OCI-LY3 (cell line): ENCODE data around the gene TBC1D8.

Experiments
- H2AFZ ChIP-seq: fragments of 200-600, 300-600 bp; shearing (Covaris generic); 2 replicates; pipeline ENCODE4 v1.6.0; 2014; ENCODE audit warnings: antibody characterized with exemption, low read depth, low read length
- H3K27ac ChIP-seq: fragments of 200-600, 300-600 bp; sonication (generic); 2 replicates; pipeline ENCODE4 v1.5.1; 2014; ENCODE audit warnings: mild to moderate bottlenecking, low read length, moderate library complexity, mixed read lengths
- H3K27me3 ChIP-seq: fragments of 200-600, 300-600 bp; sonication (generic); 2 replicates; pipeline ENCODE4 v1.6.1; 2014; ENCODE audit warnings: low read depth, low read length, mixed read lengths
- H3K36me3 ChIP-seq: fragments of 200-600, 300-600 bp; sonication (generic); replicated peaks from 2 replicates; pipeline ENCODE3; 2014; ENCODE audit warnings: low read depth, low read length, mixed read lengths
- H3K4me1 ChIP-seq: fragments of 300-600, 200-600 bp; sonication (generic); 2 replicates; pipeline ENCODE4 v1.6.1; 2014; ENCODE audit warnings: low read length, mixed read lengths
- H3K4me2 ChIP-seq: fragments of 200-600, 300-600 bp; sonication (generic); 2 replicates; pipeline ENCODE4 v1.6.1; 2014; ENCODE audit warnings: low read length, mixed read lengths
- H3K4me3 ChIP-seq: fragments of 300-600, 200-600 bp; sonication (generic); 2 replicates; pipeline ENCODE4 v1.5.1; 2014; ENCODE audit warnings: antibody characterized with exemption, mild to moderate bottlenecking, low read length, moderate library complexity
- H3K79me2 ChIP-seq: fragments of 300-600, 200-600 bp; shearing (Covaris generic); 2 replicates; pipeline ENCODE4 v1.6.1; 2014; ENCODE audit warnings: mild to moderate bottlenecking, low read length, mixed read lengths
- H3K9ac ChIP-seq: fragments of 300-600, 200-600 bp; shearing (Covaris generic); 2 replicates; pipeline ENCODE4 v1.6.0; 2014; ENCODE audit warnings: mild to moderate bottlenecking, low read length, moderate library complexity
- H3K9me3 ChIP-seq: fragments of 200-600, 300-600 bp; shearing (Covaris generic); 2 replicates; pipeline ENCODE4 v1.6.1; 2014; ENCODE audit warnings: low read length, mixed read lengths; ENCODE audit not compliant: insufficient read depth
- H4K20me1 ChIP-seq: fragments of 200-600, 300-600 bp; sonication (generic); 2 replicates; pipeline ENCODE4 v1.6.1; 2016; ENCODE audit warnings: low read length, mixed read lengths; ENCODE audit not compliant: insufficient read depth
- EZH2phosphoT487 ChIP-seq: fragments of 200-600 bp; shearing (Covaris generic); IDR thresholded peaks from 2 replicates; pipeline ENCODE4 v1.6.1; 2018; ENCODE audit warnings: antibody characterized with exemption, mixed run types, low read depth
- TF ChIP-seq, protein P1 (sequence below): fragments of 200-600, 300-600 bp; sonication (generic); IDR thresholded peaks from 2 replicates; pipeline ENCODE4 v1.5.1; 2014; ENCODE audit warnings: antibody characterized with exemption, low read length, low read depth

Gene TBC1D8

DNA sequence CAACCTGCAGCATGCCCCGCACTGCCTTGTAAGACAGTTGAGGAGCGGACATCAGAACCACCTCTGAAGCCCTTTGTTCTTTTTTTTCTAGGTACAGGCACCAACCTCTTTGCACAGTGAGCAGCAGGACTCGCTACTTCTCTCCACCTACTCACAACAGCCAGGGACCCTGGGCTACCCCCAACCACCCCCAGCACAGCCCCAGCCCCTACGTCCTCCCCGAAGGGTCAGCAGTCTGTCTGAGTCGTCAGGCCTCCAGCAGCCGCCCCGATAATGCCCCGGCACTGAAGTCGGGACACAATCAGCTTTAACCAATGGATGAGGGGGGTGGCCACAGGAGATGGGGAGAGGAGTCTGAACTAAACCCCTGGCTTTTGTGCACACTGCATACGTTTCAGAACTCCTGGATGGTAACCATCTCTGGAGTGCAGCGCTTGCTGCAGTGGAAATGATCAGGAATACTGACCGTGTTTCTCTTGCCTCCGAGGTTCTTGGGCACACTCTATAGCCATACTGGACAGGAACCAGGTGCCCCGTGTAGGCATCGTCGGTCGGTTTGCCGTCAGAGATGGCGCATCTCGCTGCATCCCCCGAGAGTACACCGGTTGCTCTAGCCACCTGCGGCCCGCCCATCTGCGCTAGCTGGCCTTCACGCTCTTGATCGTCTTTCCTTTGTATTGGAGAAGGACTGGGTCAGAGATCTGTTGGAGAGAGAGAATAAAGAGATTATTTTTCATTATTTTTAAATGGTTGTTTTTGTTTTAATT, 155.7 kb downstream of the TBC1D8 start:
- no peak overlapping the region for H3K4me3 ChIP-seq
- no peak overlapping the region for H3K9ac ChIP-seq
- H3K27me3 ChIP-seq: no peaks in the 10 kb centered on the region
- peaks cover 3% of the 10 kb centered on the region; the same call in 1 of the 2 replicates for H3K4me1 ChIP-seq
- no peaks in the 10 kb centered on the region for H3K36me3 ChIP-seq
- H4K20me1 ChIP-seq: no peaks in the 10 kb centered on the region
- no peaks in the 10 kb centered on the region for H3K79me2 ChIP-seq
- no peak overlapping the region for H3K4me2 ChIP-seq
- H2AFZ ChIP-seq: no peak overlapping the region
- TF ChIP-seq, protein P1, sequence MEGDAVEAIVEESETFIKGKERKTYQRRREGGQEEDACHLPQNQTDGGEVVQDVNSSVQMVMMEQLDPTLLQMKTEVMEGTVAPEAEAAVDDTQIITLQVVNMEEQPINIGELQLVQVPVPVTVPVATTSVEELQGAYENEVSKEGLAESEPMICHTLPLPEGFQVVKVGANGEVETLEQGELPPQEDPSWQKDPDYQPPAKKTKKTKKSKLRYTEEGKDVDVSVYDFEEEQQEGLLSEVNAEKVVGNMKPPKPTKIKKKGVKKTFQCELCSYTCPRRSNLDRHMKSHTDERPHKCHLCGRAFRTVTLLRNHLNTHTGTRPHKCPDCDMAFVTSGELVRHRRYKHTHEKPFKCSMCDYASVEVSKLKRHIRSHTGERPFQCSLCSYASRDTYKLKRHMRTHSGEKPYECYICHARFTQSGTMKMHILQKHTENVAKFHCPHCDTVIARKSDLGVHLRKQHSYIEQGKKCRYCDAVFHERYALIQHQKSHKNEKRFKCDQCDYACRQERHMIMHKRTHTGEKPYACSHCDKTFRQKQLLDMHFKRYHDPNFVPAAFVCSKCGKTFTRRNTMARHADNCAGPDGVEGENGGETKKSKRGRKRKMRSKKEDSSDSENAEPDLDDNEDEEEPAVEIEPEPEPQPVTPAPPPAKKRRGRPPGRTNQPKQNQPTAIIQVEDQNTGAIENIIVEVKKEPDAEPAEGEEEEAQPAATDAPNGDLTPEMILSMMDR: no peak
- no peak for TF ChIP-seq EZH2phosphoT487
- no peak overlapping the region for H3K27ac ChIP-seq
- H3K9me3 ChIP-seq: no peaks in the 10 kb centered on the region

DNA sequence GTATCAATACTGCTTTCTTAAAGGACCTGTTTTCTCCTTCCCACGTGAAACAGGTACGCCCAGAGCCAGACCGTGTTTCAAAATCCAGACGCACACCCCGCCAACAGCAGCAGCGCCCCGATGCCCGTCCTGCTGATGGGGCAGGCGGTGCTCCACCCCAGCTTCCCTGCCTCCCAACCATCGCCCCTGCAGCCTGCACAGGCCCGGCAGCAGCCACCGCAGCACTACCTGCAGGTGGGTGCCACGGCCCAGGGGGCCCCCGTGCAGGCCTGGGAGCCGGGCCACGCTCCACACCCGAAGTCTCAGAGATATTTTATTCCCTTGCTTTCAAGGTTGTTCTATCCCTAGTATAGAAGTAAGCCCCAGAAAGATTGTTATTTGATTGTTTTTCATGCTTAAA, 157.9 kb downstream of the TBC1D8 start:
- H3K36me3 ChIP-seq: no peaks in the 10 kb centered on the region
- H2AFZ ChIP-seq: no peak overlapping the region
- no peaks in the 10 kb centered on the region for H4K20me1 ChIP-seq
- TF ChIP-seq, protein P1: no peak
- TF ChIP-seq EZH2phosphoT487: no peak
- no peaks in the 10 kb centered on the region for H3K9me3 ChIP-seq
- H3K79me2 ChIP-seq: no peaks in the 10 kb centered on the region
- H3K27ac ChIP-seq: no peak overlapping the region
- no peak overlapping the region for H3K9ac ChIP-seq
- H3K4me2 ChIP-seq: no peak overlapping the region
- no peaks in the 10 kb centered on the region for H3K27me3 ChIP-seq
- H3K4me1 ChIP-seq: peaks cover 9% of the 10 kb centered on the region; the same call in 1 of the 2 replicates
- no peak overlapping the region for H3K4me3 ChIP-seq

DNA sequence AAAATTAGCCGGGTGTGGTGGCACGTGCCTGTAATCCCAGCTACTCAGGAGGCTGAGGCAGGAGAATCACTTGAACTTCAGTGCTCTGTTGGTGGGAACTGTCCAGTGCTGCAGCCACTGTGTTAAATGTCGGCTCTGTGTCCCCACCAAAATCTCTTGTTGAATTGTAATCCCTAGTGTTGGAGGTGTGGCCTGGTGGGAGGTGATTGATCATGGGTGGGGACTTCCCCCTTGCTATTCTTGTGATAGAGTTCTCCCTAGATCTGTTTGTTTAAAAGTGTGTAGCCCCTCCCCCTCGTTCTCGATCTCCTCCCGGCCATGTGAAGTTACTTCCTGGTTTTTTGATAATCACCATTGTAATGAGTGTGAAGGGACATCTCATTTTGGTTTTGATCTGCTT, 158.9 kb downstream of the TBC1D8 start:
- Histone ChIP-seq H3K4me2 (peak overlapping the region; percentile 1; the same call in 1 of the 2 replicates), H4K20me1 (no peaks in the 10 kb centered on the region), H3K27ac (no peak overlapping the region), H3K4me3 (no peak overlapping the region), H3K79me2 (no peaks in the 10 kb centered on the region), H3K27me3 (no peaks in the 10 kb centered on the region), H3K9me3 (no peaks in the 10 kb centered on the region), H3K36me3 (no peaks in the 10 kb centered on the region), H3K4me1 (peaks cover 9% of the 10 kb centered on the region; the same call in 1 of the 2 replicates), H2AFZ (no peak overlapping the region), H3K9ac (no peak overlapping the region)
- TF ChIP-seq, protein P1: no peak
- no peak for TF ChIP-seq EZH2phosphoT487

DNA sequence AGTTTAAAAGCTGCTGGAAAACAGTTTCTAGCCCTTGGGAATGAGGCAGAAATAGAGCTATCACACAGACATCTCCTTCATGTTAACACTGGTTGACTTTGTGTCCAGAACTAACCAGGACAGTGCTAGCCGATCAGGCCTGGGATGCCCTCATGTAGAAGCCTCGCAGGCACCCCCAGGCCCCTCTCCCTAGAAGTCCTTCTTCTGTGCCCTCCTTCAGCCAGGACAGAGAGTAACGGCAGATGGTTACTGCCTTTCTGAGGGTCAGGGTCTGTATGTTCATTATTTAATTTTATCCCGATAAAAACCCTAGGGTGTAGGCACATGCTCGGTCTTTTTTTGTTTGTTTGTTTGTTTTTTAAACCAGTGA, 159.8 kb downstream of the TBC1D8 start:
- no peak overlapping the region for H3K4me3 ChIP-seq
- H3K9me3 ChIP-seq: no peaks in the 10 kb centered on the region
- H3K27ac ChIP-seq: no peak overlapping the region
- H3K4me1 ChIP-seq: peaks cover 9% of the 10 kb centered on the region; the same call in 1 of the 2 replicates
- no peaks in the 10 kb centered on the region for H3K36me3 ChIP-seq
- H3K4me2 ChIP-seq: no peak overlapping the region
- H2AFZ ChIP-seq: no peak overlapping the region
- H3K27me3 ChIP-seq: no peaks in the 10 kb centered on the region
- H3K79me2 ChIP-seq: no peaks in the 10 kb centered on the region
- no peaks in the 10 kb centered on the region for H4K20me1 ChIP-seq
- no peak overlapping the region for H3K9ac ChIP-seq
- no peak for TF ChIP-seq EZH2phosphoT487
- TF ChIP-seq, protein P1: no peak
